ENCODE results near the gene ZXDC.

GRCh38 chr3:126389794-126390146 lies 85.9 kb downstream of the ZXDC start:
- TF ChIP-seq POLR2A (IDR thresholded peaks at IDR 0.05; ENCODE audit: low read depth, low read length) (no peak), TAF1 (IDR thresholded peaks at IDR 0.05; ENCODE audit: low read depth, low read length) (no peak), POLR2AphosphoS5 (IDR thresholded peaks at IDR 0.05; ENCODE audit: low read depth, low read length) (no peak), SPI1 (IDR thresholded peaks at IDR 0.05; ENCODE audit: low read depth, low read length) (no peak)

Data from GM12891 (cell line).